HG02763 (cell line): ENCODE measurements around the gene CLDN10.

ENCODE experiments used
- ATAC-seq: cut with Tn5 transposase; IDR thresholded peaks from one replicate; pipeline ENCODE4 v1.9.1; 2021; ENCODE audit warnings: mild to moderate bottlenecking, moderate library complexity; ENCODE audit not compliant: unreplicated experiment

Gene CLDN10

DNA sequence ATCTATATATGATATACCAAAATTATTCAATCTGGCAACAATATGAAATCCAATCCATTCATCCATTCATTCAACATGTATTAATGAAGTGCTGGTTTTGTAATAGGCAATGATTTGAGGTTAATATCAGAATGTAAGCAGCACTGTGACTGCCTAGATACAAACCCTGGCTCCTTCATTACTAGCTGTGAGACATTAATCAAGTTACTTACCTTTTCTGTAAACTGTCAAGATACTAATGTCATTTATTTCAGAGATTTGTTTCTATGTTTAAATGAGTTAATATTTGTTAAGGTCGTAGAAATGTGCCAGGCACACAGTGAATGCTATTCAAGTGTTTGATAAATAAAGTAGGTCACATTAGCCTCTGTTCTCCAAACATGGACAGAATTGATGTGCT lies 40.9 kb downstream of the CLDN10 start:
- ATAC-seq: no peak

GRCh38 chr13:95596701-95597100 lies 44.2 kb downstream of the CLDN10 start:
- no peak for ATAC-seq

GRCh38 chr13:95601216-95601615 lies 48.7 kb downstream of the CLDN10 start:
- ATAC-seq: no peak

DNA sequence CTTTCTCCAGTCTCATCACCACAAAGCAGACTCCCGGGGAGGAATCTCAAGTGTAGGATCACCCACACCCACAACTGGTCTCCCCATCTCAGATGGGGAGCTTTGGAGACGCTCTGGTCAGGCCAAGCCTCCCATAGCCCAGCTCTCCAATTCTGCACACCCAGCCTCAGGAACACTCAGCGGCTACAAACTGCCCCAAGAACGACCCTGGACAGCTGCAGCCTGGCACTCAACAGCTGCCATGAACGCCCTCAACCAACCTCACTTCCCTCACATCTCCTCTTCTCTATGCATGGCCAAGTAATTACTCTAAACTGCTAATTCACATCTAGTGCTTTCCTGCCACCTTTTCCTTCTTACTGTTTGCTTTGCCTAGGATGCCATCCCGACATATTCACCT lies 49.4 kb downstream of the CLDN10 start:
- no peak for ATAC-seq

- no peak for ATAC-seq
Observed at GRCh38 chr13:95603887-95604555, 51.5 kb downstream of the CLDN10 start.

DNA sequence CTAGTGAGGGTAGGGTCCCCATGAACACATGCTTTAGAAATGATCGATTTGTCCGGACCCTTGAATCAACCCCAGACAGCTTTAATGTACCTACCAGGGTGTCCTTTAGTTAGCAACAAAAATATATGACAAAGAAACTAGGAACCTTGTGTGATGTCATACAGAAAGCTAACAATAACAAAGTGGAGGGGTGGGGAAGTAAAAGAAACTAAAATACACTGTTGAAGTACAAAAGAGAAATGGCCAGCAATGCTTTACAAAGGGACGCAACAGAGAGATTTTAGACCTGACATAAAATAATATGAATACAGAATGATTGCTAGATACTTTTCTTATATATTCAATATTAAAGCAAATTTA lies 52.0 kb downstream of the CLDN10 start:
- ATAC-seq: no peak

DNA sequence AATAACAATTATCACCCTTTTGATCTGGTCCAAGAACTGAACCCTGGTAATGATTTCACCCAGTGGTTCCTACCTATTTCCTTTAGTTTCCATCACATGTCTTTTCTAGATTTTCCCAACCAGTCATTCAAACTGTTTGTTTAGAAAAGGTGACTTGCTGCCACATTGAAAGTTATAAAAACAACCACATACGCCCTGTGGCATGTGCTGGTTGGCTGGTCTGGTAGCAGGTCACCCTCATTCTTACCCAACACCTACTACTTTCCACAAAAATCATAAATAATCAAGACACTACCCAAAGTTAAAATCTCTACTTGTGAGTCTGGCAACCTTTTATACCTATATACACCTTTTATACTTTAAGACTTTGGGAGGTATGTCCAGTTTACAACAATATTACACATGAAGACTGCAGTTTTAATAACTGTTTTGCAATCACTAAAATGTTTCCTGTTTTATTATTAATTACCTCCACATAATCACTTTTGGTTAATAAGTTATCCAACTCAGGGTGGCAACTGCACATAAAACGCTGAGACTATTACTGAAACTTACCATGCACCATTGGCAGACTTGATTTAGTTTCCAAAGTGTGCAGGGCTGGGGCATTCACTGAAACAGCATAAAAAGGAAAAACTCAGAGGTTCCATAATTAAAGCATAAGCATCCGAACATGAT lies 53.1 kb downstream of the CLDN10 start:
- ATAC-seq: no peak

GRCh38 chr13:95607366-95607765 lies 54.8 kb downstream of the CLDN10 start:
- ATAC-seq: no peak

GRCh38 chr13:95608640-95609323 lies 56.3 kb downstream of the CLDN10 start:
- no peak for ATAC-seq

- ATAC-seq: no peak
Observed at GRCh38 chr13:95614641-95615245, 62.2 kb downstream of the CLDN10 start.

GRCh38 chr13:95615539-95615938 lies 63.0 kb downstream of the CLDN10 start:
- ATAC-seq: no peak

- ATAC-seq: no peak
Observed at GRCh38 chr13:95620030-95620824, 67.7 kb downstream of the CLDN10 start.

- ATAC-seq: no peak
Observed at GRCh38 chr13:95620825-95621498, 68.4 kb downstream of the CLDN10 start.

DNA sequence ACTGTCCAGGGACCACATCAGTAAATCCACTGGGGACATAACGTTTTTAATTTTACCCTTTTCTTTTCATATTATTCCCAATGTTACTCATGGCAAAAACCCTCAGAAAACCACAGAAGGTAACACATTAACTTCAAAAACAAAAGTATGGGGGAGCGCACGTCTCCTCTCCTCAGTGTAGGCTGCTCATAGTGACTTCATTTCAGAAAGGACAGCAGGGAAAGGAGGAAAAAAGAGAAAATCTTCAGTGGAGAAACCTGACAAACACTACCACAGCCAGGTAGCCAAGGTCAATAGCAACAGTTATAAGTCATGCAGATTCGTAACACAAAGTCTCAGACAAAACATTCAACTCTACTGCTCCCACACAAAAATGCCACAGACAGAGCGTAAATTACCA lies 70.6 kb downstream of the CLDN10 start:
- no peak for ATAC-seq

DNA sequence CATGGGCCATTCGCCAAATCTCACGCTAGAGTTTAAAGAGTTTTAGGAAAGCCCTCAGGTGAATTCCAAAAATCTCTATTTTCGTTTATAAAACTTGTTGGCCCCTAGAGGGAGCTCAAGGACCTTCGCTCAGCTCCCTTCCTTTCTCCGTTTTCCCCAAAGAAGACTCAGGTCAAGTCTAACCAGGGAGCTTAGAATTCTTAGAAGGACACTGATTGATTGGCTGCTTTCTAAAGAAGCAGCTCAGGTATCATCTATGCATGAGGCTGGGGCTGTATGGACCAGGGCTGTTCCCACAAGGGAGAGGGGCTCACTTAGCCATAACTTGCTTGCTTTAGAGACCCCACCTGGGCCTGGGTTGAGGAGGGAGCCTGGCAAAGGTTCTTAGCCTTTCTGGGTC lies 71.5 kb downstream of the CLDN10 start:
- no peak for ATAC-seq

DNA sequence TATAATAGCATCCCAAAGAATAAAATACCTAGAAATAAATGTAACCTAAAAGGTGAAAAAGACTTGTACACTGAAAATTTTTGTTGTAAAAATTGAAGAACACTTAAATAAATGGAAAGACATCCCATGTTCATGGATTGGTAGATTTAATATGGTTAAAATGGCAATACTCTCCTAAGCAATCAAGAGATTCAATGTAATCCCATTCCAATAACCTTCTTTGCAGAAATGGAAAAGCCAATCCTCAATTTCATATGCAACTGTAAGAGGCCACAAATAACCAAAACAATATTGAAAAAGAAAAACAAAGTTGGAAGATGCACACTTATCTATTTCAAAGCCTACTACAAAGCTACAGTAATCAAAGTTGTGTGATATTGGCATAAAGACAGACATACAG lies 74.2 kb downstream of the CLDN10 start:
- ATAC-seq: no peak

DNA sequence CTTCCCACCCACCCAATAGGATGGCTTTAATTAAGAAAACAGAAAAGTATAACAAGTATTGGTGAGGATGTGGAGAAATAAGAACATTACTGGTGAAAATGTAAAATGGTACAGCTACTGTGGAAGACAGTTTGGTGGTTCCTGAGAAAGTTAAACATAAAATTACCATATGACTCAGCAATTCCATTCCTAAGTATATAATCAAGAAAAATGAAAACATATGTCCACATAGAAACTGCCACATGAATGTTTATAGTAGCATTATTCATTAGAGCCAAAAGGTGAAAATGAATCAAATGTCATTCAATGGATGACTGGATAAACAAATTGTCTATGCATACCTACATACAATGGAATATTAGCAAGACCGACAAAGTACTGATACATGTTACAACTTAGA lies 75.1 kb downstream of the CLDN10 start:
- ATAC-seq: no peak

DNA sequence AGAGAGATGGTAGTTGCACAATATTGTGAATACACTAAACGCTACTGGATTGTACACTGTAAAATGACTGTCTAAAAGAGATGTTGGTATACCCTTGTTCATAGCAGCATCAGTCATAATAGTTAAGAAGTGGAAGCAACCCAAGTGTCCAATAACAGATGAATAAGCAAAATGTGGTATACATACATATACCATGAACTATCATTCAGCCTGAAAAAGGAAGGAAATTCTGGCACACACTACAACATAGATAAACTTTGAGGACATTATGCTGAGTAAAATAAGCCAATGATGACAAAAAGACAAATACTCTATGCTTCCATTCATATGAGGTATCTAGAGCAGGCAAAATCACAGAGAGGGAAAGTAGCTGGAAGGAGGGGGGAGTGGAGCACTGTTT lies 76.0 kb downstream of the CLDN10 start:
- no peak for ATAC-seq

DNA sequence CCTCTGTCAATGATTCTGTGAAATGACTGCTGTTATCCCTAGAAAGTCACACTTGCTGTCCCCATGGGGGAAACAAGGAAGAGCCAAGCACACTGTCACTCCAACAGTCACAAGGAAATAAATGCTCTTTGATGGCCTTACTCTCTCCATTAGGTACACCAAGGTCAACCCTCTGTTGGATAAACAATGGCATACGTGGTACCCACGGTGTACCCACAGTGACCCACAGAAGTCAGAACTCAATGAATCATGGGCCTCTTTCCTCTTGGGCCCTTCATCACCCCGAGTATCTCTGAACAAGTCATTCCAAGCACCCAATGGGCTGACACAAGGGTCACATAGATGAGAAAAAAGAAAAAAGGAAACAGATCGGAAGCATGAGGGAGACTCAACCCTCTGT lies 76.6 kb downstream of the CLDN10 start:
- ATAC-seq: no peak
